PC-9 (cell line): ENCODE data around the gene SYNM. TPM values are rescaled to one million over a fixed set of nuclear protein-coding genes. Genes with fewer than 3 reads are reported as not detected.

Experiments used
- BruUV-seq: library from RNA; stranded (reverse); fragments of 400-500 nt; replicated peaks from 2 replicates; lab custom pipeline; 2021; lab: Mats Ljungman, UMichigan
- CTCF ChIA-PET: fragments of 300-600 bp; sonication (Branson Sonifier 250); formaldehyde crosslinking; loops from one replicate; lab custom pipeline; 2022; ENCODE audit warnings: antibody characterized with exemption; lab: Charles Lee
- POLR2A ChIA-PET: fragments of 300-600 bp; sonication (Branson Sonifier 250); formaldehyde crosslinking; loops from one replicate; lab custom pipeline; 2022; ENCODE audit warnings: antibody characterized with exemption; ENCODE audit not compliant: unreplicated experiment; lab: Charles Lee
- DNase-seq, 2 experiments: peaks; one replicate each; pipeline versions ENCODE4 v3.0.0 to v3.0.0-alpha.2; 2015 to 2022; ENCODE audit warnings: mixed read lengths in 1 of 2
- H2AFZ ChIP-seq: fragments of 200-600 bp; sonication (generic); 2 replicates; pipeline ENCODE4 v1.8.1; 2017; ENCODE audit warnings: antibody characterized with exemption
- H3F3A ChIP-seq: fragments of 200-600 bp; sonication (generic); 2 replicates; pipeline ENCODE4 v1.8.1; 2017; ENCODE audit warnings: antibody characterized with exemption, mild to moderate bottlenecking, low read depth; ENCODE audit not compliant: insufficient read depth
- H3K27ac ChIP-seq: fragments of 200-600 bp; sonication (generic); 2 replicates; pipeline ENCODE4 v1.6.1; 2016; ENCODE audit warnings: mixed run types
- H3K27me3 ChIP-seq: fragments of 200-600 bp; sonication (generic); 2 replicates; pipeline ENCODE4 v1.6.1; 2016; ENCODE audit warnings: low read depth, mixed run types; ENCODE audit not compliant: insufficient read depth
- H3K36me3 ChIP-seq: fragments of 200-600 bp; sonication (generic); 2 replicates; pipeline ENCODE4 v1.6.1; 2016; ENCODE audit warnings: low read depth, mixed run types
- H3K4me1 ChIP-seq: fragments of 200-600 bp; sonication (generic); replicated peaks from 2 replicates; pipeline ENCODE4 v1.6.1; 2016; ENCODE audit warnings: mixed run types; ENCODE audit not compliant: insufficient read depth
- H3K4me2 ChIP-seq: fragments of 200-600 bp; sonication (generic); 2 replicates; pipeline ENCODE4 v1.6.1; 2017; ENCODE audit warnings: mixed run types
- H3K4me3 ChIP-seq: fragments of 200-600 bp; sonication (generic); 2 replicates; pipeline ENCODE4 v1.6.1; 2016; ENCODE audit warnings: mixed run types
- H3K79me2 ChIP-seq: fragments of 200-600 bp; sonication (generic); 2 replicates; pipeline ENCODE4 v1.6.1; 2017; ENCODE audit warnings: low read depth, mixed run types
- H3K9me2 ChIP-seq: fragments of 200-600 bp; sonication (generic); 2 replicates; pipeline ENCODE4 v1.8.1; 2017; ENCODE audit warnings: mild to moderate bottlenecking; ENCODE audit not compliant: insufficient read depth
- H3K9me3 ChIP-seq: fragments of 200-600 bp; sonication (generic); 2 replicates; pipeline ENCODE4 v1.8.1; 2016; ENCODE audit warnings: low read depth; ENCODE audit not compliant: insufficient read depth
- H4K20me1 ChIP-seq: fragments of 200-600 bp; sonication (generic); 2 replicates; pipeline ENCODE4 v1.8.1; 2017; ENCODE audit not compliant: insufficient read depth
- CTCF ChIP-seq: fragments of 200-600 bp; sonication (generic); conservative IDR thresholded peaks from 2 replicates; pipeline ENCODE4 v1.6.1; 2017; ENCODE audit warnings: mixed run types, antibody characterized with exemption, mild to moderate bottlenecking, moderate library complexity
- EZH2 ChIP-seq: fragments of 200-600 bp; sonication (generic); IDR thresholded peaks from 2 replicates; pipeline ENCODE4 v1.8.0; 2017; ENCODE audit warnings: antibody characterized with exemption, low read depth
- intact Hi-C: fragments of 100-400 bp; cut with micrococcal nuclease; formaldehyde crosslinking; loops from one replicate; pipeline ENCODE4 v1.10.0; 2022; ENCODE audit not compliant: unreplicated experiment
- total RNA-seq: library from RNA; stranded (reverse); gene quantifications from 2 replicates; pipeline ENCODE4 v1.2.3, GENCODE V29; 2021

SYNM gene
- total RNA-seq, 1 experiment from 2014 or later = 2.4 TPM

- Histone ChIP-seq H3K79me2 (no peaks in the 10 kb centered on the region), H3K36me3 (0 out of 2 replicates have a peak, but pooled peaks cover 4% of the 10 kb centered on the region), H3K27me3 (no peaks in the 10 kb centered on the region), H3K4me2 (no peak overlapping the region), H3K9me2 (no peaks in the 10 kb centered on the region), H2AFZ (no peak overlapping the region), H3K4me1 (no peaks in the 10 kb centered on the region), H4K20me1 (no peaks in the 10 kb centered on the region), H3F3A (no peaks in the 10 kb centered on the region), H3K27ac (no peak overlapping the region), H3K4me3 (no peak overlapping the region), H3K9me3 (no peaks in the 10 kb centered on the region)
- BruUV-seq = no TSS peak
- CTCF ChIA-PET = no interaction called here
- no peak for TF ChIP-seq CTCF
- no peak for TF ChIP-seq EZH2
- DNase-seq = no peak
- POLR2A ChIA-PET = no interaction called here
- intact Hi-C loops = no loop called here
These were observed 60.3 kb downstream of the SYNM start for GRCh38 chr15:99165020-99165790.

DNA sequence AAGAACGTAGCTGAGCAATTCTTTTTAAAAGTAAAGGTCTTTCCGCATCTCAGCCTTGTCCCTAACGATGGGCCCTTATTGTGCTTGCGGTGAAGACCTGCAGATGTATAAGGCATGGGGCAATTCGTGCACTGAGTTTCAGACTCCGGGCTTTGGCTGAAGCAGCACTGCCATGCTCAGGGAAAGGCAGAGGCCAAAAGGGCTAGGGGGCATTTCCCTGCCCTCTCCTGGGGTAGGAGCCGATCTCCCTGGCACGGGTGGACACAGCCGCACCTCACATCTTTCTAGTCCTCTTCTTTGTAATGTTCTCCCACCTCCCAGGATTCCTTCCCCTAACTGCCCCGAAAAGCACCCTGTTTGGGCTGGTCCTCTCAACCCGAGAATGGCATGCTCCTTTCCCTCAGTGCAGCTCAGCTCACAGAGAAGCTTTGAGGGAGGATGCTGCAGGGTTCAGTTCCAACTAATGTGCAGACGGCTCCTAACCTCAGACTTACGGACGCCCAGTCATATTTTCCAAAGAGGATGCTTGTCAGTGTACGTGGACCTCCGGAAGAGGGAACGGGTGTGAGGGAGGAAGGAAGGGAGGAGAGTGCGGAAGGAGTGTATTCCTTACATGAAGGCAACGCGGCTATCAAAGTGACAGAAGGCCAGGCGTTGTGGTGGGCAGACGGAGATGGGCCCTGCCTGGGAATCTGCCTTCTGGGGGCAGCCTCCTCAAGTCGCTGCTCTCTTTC, 61.2 kb downstream of the SYNM start:
- Histone ChIP-seq H3K9me3 (no peaks in the 10 kb centered on the region), H3K4me3 (no peak overlapping the region), H3F3A (no peaks in the 10 kb centered on the region), H3K9me2 (no peaks in the 10 kb centered on the region), H3K4me1 (no peaks in the 10 kb centered on the region), H3K27me3 (no peaks in the 10 kb centered on the region), H3K79me2 (no peaks in the 10 kb centered on the region), H3K4me2 (no peak overlapping the region), H3K27ac (no peak overlapping the region), H4K20me1 (no peaks in the 10 kb centered on the region), H2AFZ (no peak overlapping the region), H3K36me3 (0 out of 2 replicates have a peak, but pooled peaks cover 4% of the 10 kb centered on the region)
- no peak for TF ChIP-seq CTCF
- intact Hi-C loops = no loop called here
- BruUV-seq = no TSS peak
- ChIA-PET CTCF (no interaction called here), POLR2A (interaction anchor here (0.6 kb wide), 1 partner anchor 19 kb away, joined by 15 read pairs; no protein-coding TSS in a partner anchor)
- DNase-seq = no peak

GRCh38 chr15:99167201-99167600, 62.3 kb downstream of the SYNM start:
- TF ChIP-seq CTCF (no peak), EZH2 (no peak)
- no peak for DNase-seq
- no peaks in the 10 kb centered on the region for H3K27me3 ChIP-seq
- no peaks in the 10 kb centered on the region for H3F3A ChIP-seq
- CTCF ChIA-PET = no interaction called here
- no TSS peak for BruUV-seq
- no peaks in the 10 kb centered on the region for H3K9me3 ChIP-seq
- no peaks in the 10 kb centered on the region for H3K79me2 ChIP-seq
- no peak overlapping the region for H3K27ac ChIP-seq
- H2AFZ ChIP-seq = no peak overlapping the region
- no peaks in the 10 kb centered on the region for H3K36me3 ChIP-seq
- H3K4me3 ChIP-seq = no peak overlapping the region
- H3K9me2 ChIP-seq = no peaks in the 10 kb centered on the region
- H3K4me2 ChIP-seq = no peak overlapping the region
- intact Hi-C loops = no loop called here
- POLR2A ChIA-PET = no interaction called here
- H4K20me1 ChIP-seq = no peaks in the 10 kb centered on the region
- no peaks in the 10 kb centered on the region for H3K4me1 ChIP-seq
